Fibroblast of lung (primary cell): ENCODE measurements around the gene LDLRAD4. TPM values are rescaled to one million over a fixed set of nuclear protein-coding genes. Genes with fewer than 3 reads are reported as not detected.

Experiments
- DNase-seq, 2 donors: peaks; one replicate each; pipeline versions ENCODE4 v3.0.0 to v3.0.0-alpha.2; 2010; ENCODE audit warnings: low read depth in 2 of 2
- H2AFZ ChIP-seq: 2 replicates; pipeline ENCODE4 v1.5.1; 2012; ENCODE audit warnings: low read length, control low read depth, inconsistent platforms
- H3K27ac ChIP-seq: 2 replicates; pipeline ENCODE4 v1.5.1; 2011; ENCODE audit warnings: low read length, control low read depth; ENCODE audit not compliant: insufficient read depth
- H3K27me3 ChIP-seq: 2 replicates; pipeline ENCODE4 v1.5.1; 2011; ENCODE audit warnings: mild to moderate bottlenecking, low read length; ENCODE audit not compliant: control insufficient read depth, insufficient read depth
- H3K36me3 ChIP-seq: 2 replicates; pipeline ENCODE4 v1.5.1; 2011; ENCODE audit warnings: low read length; ENCODE audit not compliant: control insufficient read depth, insufficient read depth
- H3K4me1 ChIP-seq: 2 replicates; pipeline ENCODE4 v1.5.1; 2011; ENCODE audit warnings: low read length; ENCODE audit not compliant: control insufficient read depth, insufficient read depth; ENCODE audit errors: extremely low read depth
- H3K4me2 ChIP-seq: 2 replicates; pipeline ENCODE4 v1.5.1; 2011; ENCODE audit warnings: low read length, control low read depth; ENCODE audit not compliant: insufficient read depth; ENCODE audit errors: extremely low read depth
- H3K4me3 ChIP-seq, 4 experiments: fragments of 200-600 bp in 1 of 4; sonication (generic) in 1 of 4; replicated peaks in 1 of 4; 2 replicates each; pipeline ENCODE4 v1.5.1; 2011 to 2016; ENCODE audit warnings: low read length in 4 of 4, low read depth in 3 of 4, mild to moderate bottlenecking in 3 of 4, control low read depth in 2 of 4, inconsistent platforms in 1 of 4, mixed read lengths in 1 of 4; ENCODE audit not compliant: insufficient read depth in 1 of 4; ENCODE audit errors: control extremely low read depth in 1 of 4
- H3K79me2 ChIP-seq: 2 replicates; pipeline ENCODE4 v1.5.1; 2012; ENCODE audit warnings: mild to moderate bottlenecking, low read length, inconsistent platforms; ENCODE audit not compliant: control insufficient read depth, insufficient read depth
- H3K9ac ChIP-seq: 2 replicates; pipeline ENCODE4 v1.5.1; 2011; ENCODE audit warnings: mild to moderate bottlenecking, low read length, control low read depth; ENCODE audit not compliant: insufficient read depth
- H3K9me3 ChIP-seq: 2 replicates; pipeline ENCODE4 v1.5.1; 2012; ENCODE audit warnings: low read depth, low read length; ENCODE audit not compliant: control insufficient read depth, insufficient read depth
- H4K20me1 ChIP-seq: 2 replicates; pipeline ENCODE4 v1.5.1; 2011; ENCODE audit warnings: low read length; ENCODE audit not compliant: control insufficient read depth, insufficient read depth; ENCODE audit errors: extremely low read depth
- CTCF ChIP-seq, 2 donors: IDR thresholded peaks in 1 of 2; conservative IDR thresholded peaks in 1 of 2; 1 replicate in 1 of 2; 2 replicates in 1 of 2; pipeline ENCODE4 v1.5.1; 2011 to 2012; ENCODE audit warnings: low read length in 2 of 2, control low read depth in 1 of 2, inconsistent platforms in 1 of 2, low read depth in 1 of 2, mild to moderate bottlenecking in 1 of 2
- EZH2 ChIP-seq: IDR thresholded peaks from 2 replicates; pipeline ENCODE4 v1.5.1; 2012; ENCODE audit warnings: low read length, control low read depth, mild to moderate bottlenecking; ENCODE audit errors: missing control alignments
- polyA plus RNA-seq, 2 donors: library from polyadenylated mRNA; depleted of rRNA in 1 of 2; stranded (reverse) in 1 of 2; unstranded in 1 of 2; fragments of >200 nt; gene quantifications; 2 replicates each; pipeline ENCODE4 v1.2.1, GENCODE V29; 2011 to 2012; ENCODE audit warnings: missing spikeins in 1 of 2
- total RNA-seq: library from RNA; depleted of rRNA; stranded (reverse); fragments of >200 nt; gene quantifications from 2 replicates; pipeline ENCODE4 v1.2.1, GENCODE V29; 2014

The LDLRAD4 gene
- total and polyA plus RNA-seq, 2 donors (not counting 1 experiment from before 2014, with no cell fraction given): not detected

GRCh38 chr18:13463526-13464210 is 245.1 kb downstream of the LDLRAD4 start:
- no peak for DNase-seq
- no peak overlapping the region for H3K4me2 ChIP-seq
- H2AFZ ChIP-seq: no peak overlapping the region
- no peaks in the 10 kb centered on the region for H3K79me2 ChIP-seq
- H3K4me3 ChIP-seq: no peak overlapping the region
- no peak overlapping the region for H3K27ac ChIP-seq
- no peaks in the 10 kb centered on the region for H4K20me1 ChIP-seq
- H3K9me3 ChIP-seq: no peaks in the 10 kb centered on the region
- H3K9ac ChIP-seq: no peak overlapping the region
- no peaks in the 10 kb centered on the region for H3K36me3 ChIP-seq
- H3K4me1 ChIP-seq: no peaks in the 10 kb centered on the region
- H3K27me3 ChIP-seq: no peaks in the 10 kb centered on the region
- TF ChIP-seq CTCF (conservative IDR thresholded peaks at IDR 0.05 in 1 of 2, IDR thresholded peaks at IDR 0.05 in 1 of 2; ENCODE audit: low read depth in 1 of 2, low read length in 2 of 2) (no peak), EZH2 (no peak)

DNA sequence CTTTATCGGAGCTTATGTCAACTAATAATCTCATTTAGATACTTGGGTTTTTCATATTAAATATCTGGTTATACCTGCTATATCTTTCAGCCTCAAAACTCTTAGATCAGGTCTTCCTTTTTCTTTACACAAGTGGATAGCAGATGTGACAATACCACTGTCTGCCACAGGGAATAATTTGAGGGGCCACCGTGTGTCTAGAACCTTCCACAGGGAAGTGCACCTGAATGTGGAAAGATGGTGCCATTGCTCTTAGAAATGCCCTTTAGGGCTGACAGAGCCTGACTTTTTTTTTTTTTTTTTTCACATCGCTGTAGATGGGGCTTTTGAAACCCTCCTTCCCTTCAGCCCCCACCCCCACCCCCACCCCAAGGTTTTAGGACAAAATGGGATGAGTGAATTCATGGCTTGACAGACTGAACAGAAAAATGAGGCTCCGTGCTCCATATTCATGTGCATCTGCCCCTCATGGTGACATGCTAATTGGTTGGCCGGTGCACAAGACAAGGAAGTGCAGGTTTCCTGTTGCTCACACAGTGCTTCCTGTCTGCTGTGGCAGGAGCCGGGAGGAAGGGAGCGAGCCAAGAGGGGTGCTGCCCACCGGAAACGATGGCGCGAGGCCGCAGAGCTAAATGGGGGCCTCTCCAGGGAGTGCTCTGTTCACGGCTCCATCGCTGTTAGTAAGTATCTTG is 246.0 kb downstream of the LDLRAD4 start:
- H3K79me2 ChIP-seq: no peaks in the 10 kb centered on the region
- no peak overlapping the region for H2AFZ ChIP-seq
- DNase-seq: peak in 1 of 2 donors; percentile 47
- no peaks in the 10 kb centered on the region for H3K36me3 ChIP-seq
- TF ChIP-seq EZH2 (no peak), CTCF (conservative IDR thresholded peaks at IDR 0.05 in 1 of 2, IDR thresholded peaks at IDR 0.05 in 1 of 2; ENCODE audit: low read depth in 1 of 2, low read length in 2 of 2) (no peak)
- H3K4me1 ChIP-seq: no peaks in the 10 kb centered on the region
- no peak overlapping the region for H3K27ac ChIP-seq
- no peaks in the 10 kb centered on the region for H4K20me1 ChIP-seq
- H3K4me3 ChIP-seq: no peak overlapping the region
- no peaks in the 10 kb centered on the region for H3K9me3 ChIP-seq
- no peaks in the 10 kb centered on the region for H3K27me3 ChIP-seq
- no peak overlapping the region for H3K4me2 ChIP-seq
- no peak overlapping the region for H3K9ac ChIP-seq

DNA sequence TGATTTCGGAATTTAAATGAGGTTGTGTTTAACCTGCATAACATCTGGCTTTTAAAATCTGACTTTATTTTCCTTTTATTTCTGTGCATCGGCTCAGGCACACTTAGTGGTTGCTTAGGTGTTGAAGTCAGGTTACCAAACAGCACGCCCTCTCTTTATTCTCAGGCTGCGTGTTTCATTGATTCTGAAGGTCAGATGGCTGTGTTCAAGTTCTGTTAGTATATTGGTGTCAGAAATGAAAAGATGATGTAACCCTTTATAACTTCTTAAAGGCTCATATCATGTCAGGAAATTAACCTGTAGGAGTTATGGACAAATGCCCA is 246.5 kb downstream of the LDLRAD4 start:
- no peak overlapping the region for H3K9ac ChIP-seq
- H3K27me3 ChIP-seq: no peaks in the 10 kb centered on the region
- no peaks in the 10 kb centered on the region for H3K9me3 ChIP-seq
- no peak overlapping the region for H3K27ac ChIP-seq
- no peak overlapping the region for H2AFZ ChIP-seq
- H3K4me2 ChIP-seq: no peak overlapping the region
- DNase-seq: no peak
- TF ChIP-seq CTCF (conservative IDR thresholded peaks at IDR 0.05 in 1 of 2, IDR thresholded peaks at IDR 0.05 in 1 of 2; ENCODE audit: low read depth in 1 of 2, low read length in 2 of 2) (no peak), EZH2 (no peak)
- H4K20me1 ChIP-seq: no peaks in the 10 kb centered on the region
- H3K36me3 ChIP-seq: no peaks in the 10 kb centered on the region
- no peaks in the 10 kb centered on the region for H3K4me1 ChIP-seq
- no peaks in the 10 kb centered on the region for H3K79me2 ChIP-seq
- no peak overlapping the region for H3K4me3 ChIP-seq
